Dermis lymphatic vessel endothelial cell (primary cell): Measurements from ENCODE around the gene NELFE. TPM values are rescaled to one million over a fixed set of nuclear protein-coding genes. Genes with fewer than 3 reads are reported as not detected.

Experiments used
- total RNA-seq: library from RNA; depleted of rRNA; stranded (reverse); fragments of >200 nt; gene quantifications from 2 replicates; pipeline ENCODE4 v1.2.1, GENCODE V29; 2014

The NELFE gene, protein sequence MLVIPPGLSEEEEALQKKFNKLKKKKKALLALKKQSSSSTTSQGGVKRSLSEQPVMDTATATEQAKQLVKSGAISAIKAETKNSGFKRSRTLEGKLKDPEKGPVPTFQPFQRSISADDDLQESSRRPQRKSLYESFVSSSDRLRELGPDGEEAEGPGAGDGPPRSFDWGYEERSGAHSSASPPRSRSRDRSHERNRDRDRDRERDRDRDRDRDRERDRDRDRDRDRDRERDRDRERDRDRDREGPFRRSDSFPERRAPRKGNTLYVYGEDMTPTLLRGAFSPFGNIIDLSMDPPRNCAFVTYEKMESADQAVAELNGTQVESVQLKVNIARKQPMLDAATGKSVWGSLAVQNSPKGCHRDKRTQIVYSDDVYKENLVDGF
- 68.1 and 76.8 TPM in 2 replicates for total RNA-seq

DNA sequence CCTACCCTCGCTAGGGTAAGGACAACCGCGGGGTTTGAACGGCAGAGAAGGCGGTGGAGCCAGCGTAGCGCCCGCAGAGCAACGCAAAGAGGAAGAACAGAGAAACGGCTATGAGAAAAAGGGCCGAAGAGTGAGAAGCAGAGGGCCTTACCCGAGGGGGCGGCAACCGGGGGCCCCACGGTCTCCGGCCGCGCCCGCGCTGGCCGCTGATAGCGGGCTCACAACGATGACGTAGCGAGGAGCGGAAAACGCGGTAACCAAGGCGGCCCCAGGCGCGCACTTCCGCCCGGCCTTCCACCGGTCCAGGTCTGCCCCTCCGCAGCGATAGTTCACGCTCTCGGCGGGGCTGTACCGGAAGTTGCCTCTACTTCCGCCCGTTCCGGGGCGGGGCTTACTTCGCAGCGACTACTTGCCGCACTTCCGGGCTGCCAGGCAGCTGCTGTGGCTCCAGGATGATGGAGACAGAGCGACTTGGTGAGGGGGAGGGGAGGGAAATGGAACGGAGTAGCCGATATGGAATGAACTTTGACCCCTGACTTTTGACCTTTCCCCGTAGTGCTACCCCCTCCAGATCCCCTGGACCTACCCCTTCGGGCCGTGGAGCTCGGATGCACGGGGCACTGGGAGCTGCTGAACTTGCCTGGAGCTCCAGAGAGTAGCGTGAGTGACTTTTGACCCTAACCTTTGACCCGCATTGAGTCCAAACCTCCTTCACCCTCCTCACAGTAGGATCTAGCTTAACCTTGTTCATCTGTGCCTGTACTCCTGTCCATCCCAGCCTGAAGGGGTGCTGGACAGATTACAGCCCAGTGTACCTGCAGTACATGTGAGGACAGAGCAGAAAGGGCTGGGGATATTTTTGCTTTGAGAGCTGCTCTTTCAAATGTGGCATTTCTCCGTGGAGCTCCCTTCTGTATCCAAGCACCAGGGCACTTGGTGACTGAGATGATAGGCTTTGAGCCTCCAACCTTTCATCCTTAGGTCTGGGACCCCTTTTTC is at the start of gene NELFE, which contains the start of gene SKIC2:
TSS of gene NELFE (minus strand) at position 231 of the 999 bp plus-strand sequence. CDS start 525 bp downstream, outside the sequence.
TSS of gene SKIC2 (plus strand) at position 435 of the 999 bp plus-strand sequence. CDS start at position 453, 18 bp downstream.

DNA sequence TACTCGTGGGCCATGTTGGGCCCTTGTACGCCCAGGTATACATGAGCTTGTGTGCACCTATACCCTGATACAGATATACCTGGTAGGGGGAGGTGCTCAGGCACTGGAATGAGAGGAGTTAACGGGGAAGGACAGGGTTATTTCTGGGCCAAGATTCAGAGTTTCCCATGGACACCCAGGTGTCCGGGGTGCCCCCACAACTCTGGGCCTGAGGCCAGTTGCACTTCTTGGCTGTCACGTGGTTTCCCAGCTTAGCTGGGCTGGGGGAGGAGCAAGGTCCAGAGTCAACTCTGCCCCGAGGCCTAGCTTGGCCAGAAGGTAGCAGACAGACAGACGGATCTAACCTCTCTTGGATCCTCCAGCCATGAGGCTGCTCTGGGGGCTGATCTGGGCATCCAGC is 23.0 kb upstream of the NELFE start, which contains the start of gene C4A:
TSS of gene C4A (plus strand) at position 314 of the 400 bp plus-strand sequence. CDS start at position 365, 51 bp downstream.

DNA sequence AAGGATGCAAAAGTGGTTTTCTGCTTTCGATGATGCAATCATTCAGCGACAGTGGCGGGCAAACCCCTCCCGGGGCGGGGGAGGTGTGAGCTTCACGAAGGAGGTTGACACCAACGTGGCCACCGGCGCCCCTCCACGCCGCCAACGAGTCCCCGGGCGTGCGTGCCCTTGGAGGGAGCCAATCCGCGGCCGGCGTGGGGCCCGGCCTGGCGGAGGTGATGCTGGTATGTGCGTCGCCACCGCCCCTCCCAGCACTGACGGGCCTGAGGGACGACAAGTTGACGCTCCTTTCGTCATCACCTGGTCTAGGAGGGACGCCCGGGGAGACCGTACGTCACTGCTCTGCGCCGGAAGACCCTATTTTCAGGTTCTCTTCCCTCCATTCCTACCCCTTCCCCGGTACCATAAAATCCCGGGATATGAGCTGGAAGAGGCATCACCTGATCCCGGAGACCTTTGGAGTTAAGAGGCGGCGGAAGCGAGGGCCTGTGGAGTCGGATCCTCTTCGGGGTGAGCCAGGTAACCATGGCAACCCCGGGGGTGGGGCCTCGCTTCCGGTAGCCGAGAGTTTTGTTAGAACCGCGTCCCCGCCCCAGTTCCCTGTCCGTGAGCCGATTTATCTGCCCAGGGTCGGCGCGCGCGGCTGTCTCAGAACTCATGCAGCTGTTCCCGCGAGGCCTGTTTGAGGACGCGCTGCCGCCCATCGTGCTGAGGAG is 13.4 kb upstream of the NELFE start, which contains the start of gene DXO:
TSS of gene DXO (minus strand) at position 146 of the 716 bp plus-strand sequence. CDS start 463 bp downstream, outside the sequence.

DNA sequence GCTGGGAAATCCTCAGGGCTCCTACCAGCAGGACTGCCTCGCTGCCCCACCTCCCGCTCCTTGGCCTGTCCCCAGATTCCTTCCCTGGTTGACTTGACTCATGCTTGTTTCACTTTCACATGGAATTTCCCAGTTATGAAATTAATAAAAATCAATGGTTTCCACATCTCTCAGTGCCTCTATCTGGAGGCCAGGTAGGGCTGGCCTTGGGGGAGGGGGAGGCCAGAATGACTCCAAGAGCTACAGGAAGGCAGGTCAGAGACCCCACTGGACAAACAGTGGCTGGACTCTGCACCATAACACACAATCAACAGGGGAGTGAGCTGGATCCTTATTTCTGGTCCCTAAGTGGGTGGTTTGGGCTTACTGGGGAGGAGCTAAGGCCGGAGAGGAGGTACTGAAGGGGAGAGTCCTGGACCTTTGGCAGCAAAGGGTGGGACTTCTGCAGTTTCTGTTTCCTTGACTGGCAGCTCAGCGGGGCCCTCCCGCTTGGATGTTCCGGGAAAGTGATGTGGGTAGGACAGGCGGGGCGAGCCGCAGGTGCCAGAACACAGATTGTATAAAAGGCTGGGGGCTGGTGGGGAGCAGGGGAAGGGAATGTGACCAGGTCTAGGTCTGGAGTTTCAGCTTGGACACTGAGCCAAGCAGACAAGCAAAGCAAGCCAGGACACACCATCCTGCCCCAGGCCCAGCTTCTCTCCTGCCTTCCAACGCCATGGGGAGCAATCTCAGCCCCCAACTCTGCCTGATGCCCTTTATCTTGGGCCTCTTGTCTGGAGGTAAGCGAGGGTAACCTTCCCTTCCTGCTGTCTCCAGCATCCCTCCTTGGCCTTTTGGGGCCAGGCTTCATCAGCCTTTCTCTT is 13.0 kb downstream of the NELFE start, which contains the start of gene CFB:
TSS of gene CFB (plus strand) at position 589 of the 863 bp plus-strand sequence. CDS start at position 716, 127 bp downstream.

DNA sequence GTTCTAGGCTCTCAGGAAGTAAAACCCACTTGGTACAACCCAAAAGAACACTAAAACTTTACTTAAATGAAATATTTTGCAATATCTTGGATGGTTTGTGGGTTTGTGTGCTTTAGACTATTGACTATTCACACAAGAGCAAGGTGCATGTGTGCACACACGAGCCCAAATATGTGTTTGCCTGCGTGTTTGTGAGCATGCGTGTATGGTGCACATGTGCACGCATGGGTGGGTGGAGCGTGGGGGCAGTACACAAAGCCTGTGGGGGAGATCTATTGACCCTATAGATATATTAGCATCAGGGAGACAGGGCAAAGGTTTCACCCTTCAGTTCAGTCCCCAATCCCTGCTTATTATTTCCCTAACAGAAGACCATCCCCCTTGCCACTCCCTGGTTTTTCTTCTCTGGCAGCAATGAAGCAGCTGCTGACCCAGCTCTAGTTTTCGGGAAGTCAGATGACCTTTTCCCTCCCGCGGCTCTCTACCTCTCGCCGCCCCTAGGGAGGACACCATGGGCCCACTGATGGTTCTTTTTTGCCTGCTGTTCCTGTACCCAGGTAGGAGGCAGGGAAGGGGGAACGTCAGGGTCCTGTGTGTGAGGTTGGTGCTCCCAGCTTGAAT is 31.4 kb downstream of the NELFE start, which contains the start of gene C2:
TSS of gene C2 (plus strand) at position 476 of the 621 bp plus-strand sequence. CDS start at position 512, 36 bp downstream.

Other genes with a start within 250 kb of the NELFE start
- not detected in 2 replicates for gene LY6G6D, start 243.6 kb downstream of the NELFE start, total RNA-seq
- not detected in 2 replicates for gene LY6G6C, start 237.2 kb downstream of the NELFE start, total RNA-seq
- not detected in 2 replicates for gene MPIG6B, start 235.6 kb downstream of the NELFE start, total RNA-seq
- gene DDAH2, start 229.7 kb downstream of the NELFE start, total RNA-seq, result 122 and 139 TPM in 2 replicates
- 545 and 566 TPM in 2 replicates for gene CLIC1, start 222.4 kb downstream of the NELFE start, total RNA-seq
- 2.3 and 3.0 TPM in 2 replicates for gene MSH5, start 219.0 kb downstream of the NELFE start, total RNA-seq
- 2.2 and 8.0 TPM in 2 replicates for gene SAPCD1, start 196.3 kb downstream of the NELFE start, total RNA-seq
- 0.09 and 0.22 TPM in 2 replicates for gene VWA7, start 181.6 kb downstream of the NELFE start, total RNA-seq
- gene VARS1, start 163.2 kb downstream of the NELFE start, total RNA-seq, result 31.2 and 36.4 TPM in 2 replicates
- gene LSM2, start 152.0 kb downstream of the NELFE start, total RNA-seq, result 22.2 and 26.3 TPM in 2 replicates
- 1.2 and 1.5 TPM in 2 replicates for gene HSPA1L, start 143.7 kb downstream of the NELFE start, total RNA-seq
- 78.6 and 81.2 TPM in 2 replicates for gene HSPA1A, start 143.4 kb downstream of the NELFE start, total RNA-seq
- gene HSPA1B, start 131.2 kb downstream of the NELFE start, total RNA-seq, result 16.9 and 34.6 TPM in 2 replicates
- gene NEU1, start 96.2 kb downstream of the NELFE start, total RNA-seq, result 43.3 and 54.0 TPM in 2 replicates
- gene SLC44A4, start 80.0 kb downstream of the NELFE start, total RNA-seq, result not detected in 2 replicates
- gene EHMT2, start 61.3 kb downstream of the NELFE start, total RNA-seq, result 24.9 and 29.6 TPM in 2 replicates
- gene ZBTB12, start 56.9 kb downstream of the NELFE start, total RNA-seq, result 2.4 and 2.8 TPM in 2 replicates
- 0.17 and 0.22 TPM in 2 replicates for gene C2, start 31.3 kb downstream of the NELFE start, total RNA-seq
- gene CFB, start 12.9 kb downstream of the NELFE start, total RNA-seq, result 0.09 and 0.22 TPM in 2 replicates
- gene SKIC2, start 204 bp upstream of the NELFE start, total RNA-seq, result 23.6 and 24.9 TPM in 2 replicates
- 7.3 and 8.3 TPM in 2 replicates for gene DXO, start 13.2 kb upstream of the NELFE start, total RNA-seq
- 1.0 and 1.3 TPM in 2 replicates for gene C4A, start 23.1 kb upstream of the NELFE start, total RNA-seq
- 1.1 and 1.3 TPM in 2 replicates for gene C4B, start 55.8 kb upstream of the NELFE start, total RNA-seq
- under 0.01 TPM in 2 replicates for gene CYP21A2, start 79.4 kb upstream of the NELFE start, total RNA-seq
- gene TNXB, start 150.4 kb upstream of the NELFE start, total RNA-seq, result 10.1 and 17.2 TPM in 2 replicates
- 11.9 and 13.2 TPM in 2 replicates for gene ATF6B, start 169.3 kb upstream of the NELFE start, total RNA-seq
- gene FKBPL, start 171.3 kb upstream of the NELFE start, total RNA-seq, result 6.0 and 7.4 TPM in 2 replicates
- under 0.01 TPM in 1 of 2 replicates, not detected in the other for gene PRRT1, start 193.0 kb upstream of the NELFE start, total RNA-seq
- 53.0 and 75.2 TPM in 2 replicates for gene PPT2, start 195.2 kb upstream of the NELFE start, total RNA-seq
- gene EGFL8, start 205.6 kb upstream of the NELFE start, total RNA-seq, result 1.3 and 2.8 TPM in 2 replicates
- gene AGPAT1, start 217.1 kb upstream of the NELFE start, total RNA-seq, result 7.9 and 8.1 TPM in 2 replicates
- 46.2 and 61.2 TPM in 2 replicates for gene RNF5, start 219.4 kb upstream of the NELFE start, total RNA-seq
- gene AGER, start 225.3 kb upstream of the NELFE start, total RNA-seq, result 0.60 and 0.65 TPM in 2 replicates
- 40.7 and 42.5 TPM in 2 replicates for gene PBX2, start 231.2 kb upstream of the NELFE start, total RNA-seq
- 5.9 and 7.5 TPM in 2 replicates for gene GPSM3, start 233.7 kb upstream of the NELFE start, total RNA-seq